WTC11 (cell line): ENCODE results near the gene PRKACG. TPM values are rescaled to one million over a fixed set of nuclear protein-coding genes. Genes with fewer than 3 reads are reported as not detected.
A peak's percentile ranks its signal among the peaks of the same experiment; 100 is the strongest.

ENCODE experiments used
- ATAC-seq: fragments of 200-7000 bp; cut with Tn5 transposase; 2 replicates; pipeline ENCODE4 v1.10.0; 2021; ENCODE audit warnings: mild to moderate bottlenecking, moderate library complexity
- CTCF ChIA-PET: fragments of 300-600 bp; sonication (Branson Sonifier 250); formaldehyde crosslinking; loops from one replicate; lab custom pipeline; 2021; ENCODE audit warnings: antibody characterized with exemption; lab: Charles Lee
- POLR2A ChIA-PET: fragments of 350-600 bp; sonication (Branson Sonifier 250); formaldehyde crosslinking; loops from one replicate; lab custom pipeline; 2021; ENCODE audit warnings: antibody characterized with exemption; lab: Charles Lee
- DNase-seq: peaks from one replicate; pipeline ENCODE4 v3.0.0; 2021; ENCODE audit warnings: low spot score
- H3K27ac Mint-ChIP-seq: 2 replicates; pipeline ENCODE4 v1.8.0; 2021; ENCODE audit warnings: mixed read lengths
- H3K27me3 Mint-ChIP-seq: 2 replicates; pipeline ENCODE4 v1.8.0; 2021; ENCODE audit warnings: low read depth, mild to moderate bottlenecking, moderate library complexity, mixed read lengths
- H3K36me3 Mint-ChIP-seq: 2 replicates; pipeline ENCODE4 v1.8.0; 2021; ENCODE audit warnings: mixed read lengths
- H3K4me1 Mint-ChIP-seq: 2 replicates; pipeline ENCODE4 v1.8.0; 2022; ENCODE audit warnings: mixed read lengths
- H3K4me3 Mint-ChIP-seq: 2 replicates; pipeline ENCODE4 v1.8.0; 2021; ENCODE audit warnings: mild to moderate bottlenecking, moderate library complexity, mixed read lengths
- H3K9me3 Mint-ChIP-seq: 2 replicates; pipeline ENCODE4 v1.8.0; 2021; ENCODE audit warnings: mixed read lengths
- GRHL2 ChIP-seq: fragments of 250-450 bp; sonication (Bioruptor Pico); IDR thresholded peaks from 2 replicates; pipeline ENCODE4 v1.8.0; 2022; ENCODE audit warnings: mild to moderate bottlenecking, moderate library complexity; ENCODE audit not compliant: insufficient replicate concordance, severe bottlenecking
- GTF2I ChIP-seq: fragments of 250-450 bp; sonication (Bioruptor Pico); conservative IDR thresholded peaks from 2 replicates; pipeline ENCODE4 v1.4.0; 2021; ENCODE audit warnings: mild to moderate bottlenecking
- RORB ChIP-seq: fragments of 250-450 bp; sonication (Bioruptor Pico); IDR thresholded peaks from 2 replicates; pipeline ENCODE4 v1.9.0; 2021; ENCODE audit warnings: mild to moderate bottlenecking
- SMAD4 ChIP-seq: sonication (generic); formaldehyde crosslinking; IDR thresholded peaks from 2 replicates; pipeline ENCODE4 v1.8.0; 2022; ENCODE audit warnings: mild to moderate bottlenecking, missing genetic modification reagents
- ZNF121 ChIP-seq: sonication (generic); formaldehyde crosslinking; IDR thresholded peaks from 2 replicates; pipeline ENCODE4 v1.8.0; 2023; ENCODE audit warnings: missing genetic modification reagents
- ZNF317 ChIP-seq: sonication (generic); formaldehyde crosslinking; IDR thresholded peaks from 2 replicates; pipeline ENCODE4 v1.8.1; 2023; ENCODE audit warnings: low read depth, mild to moderate bottlenecking, moderate library complexity, missing genetic modification reagents, borderline replicate concordance
- total RNA-seq: library from RNA; stranded (reverse); gene quantifications from 3 replicates; pipeline ENCODE4 v1.2.3, GENCODE V29; 2021
- TF ChIP-seq, protein P1 (sequence below): fragments of 250-450 bp; sonication (Bioruptor Pico); conservative IDR thresholded peaks from 2 replicates; pipeline ENCODE4 v1.9.0; 2021; ENCODE audit warnings: mild to moderate bottlenecking
- TF ChIP-seq, protein P2 (sequence below): sonication (generic); formaldehyde crosslinking; IDR thresholded peaks from 2 replicates; pipeline ENCODE4 v1.8.1; 2023; ENCODE audit warnings: mild to moderate bottlenecking, missing genetic modification reagents
- TF ChIP-seq, protein P3 (sequence below): sonication (generic); formaldehyde crosslinking; IDR thresholded peaks from 2 replicates; pipeline ENCODE4 v1.8.0; 2022; ENCODE audit warnings: missing genetic modification reagents
- TF ChIP-seq, protein P4 (sequence below): sonication (generic); formaldehyde crosslinking; IDR thresholded peaks from 2 replicates; pipeline ENCODE4 v1.8.1; 2023; ENCODE audit warnings: mild to moderate bottlenecking, missing genetic modification reagents
- TF ChIP-seq, protein P5 (sequence below): sonication (generic); formaldehyde crosslinking; IDR thresholded peaks from 2 replicates; pipeline ENCODE4 v1.8.0; 2022; ENCODE audit warnings: mild to moderate bottlenecking, missing genetic modification reagents
- TF ChIP-seq, protein P6 (sequence below): sonication (generic); formaldehyde crosslinking; IDR thresholded peaks from 2 replicates; pipeline ENCODE4 v1.8.0; 2023; ENCODE audit warnings: missing genetic modification reagents
- TF ChIP-seq, protein P7 (sequence below): sonication (generic); formaldehyde crosslinking; IDR thresholded peaks from 2 replicates; pipeline ENCODE4 v1.8.0; 2022; ENCODE audit warnings: mild to moderate bottlenecking, missing genetic modification reagents
- TF ChIP-seq, protein P8 (sequence below): sonication (generic); formaldehyde crosslinking; conservative IDR thresholded peaks from 2 replicates; pipeline ENCODE4 v1.8.1; 2023; ENCODE audit warnings: mild to moderate bottlenecking, low read depth, missing genetic modification reagents, moderate library complexity

PRKACG gene
- total RNA-seq, 1 experiment from 2014 or later, result not detected

DNA sequence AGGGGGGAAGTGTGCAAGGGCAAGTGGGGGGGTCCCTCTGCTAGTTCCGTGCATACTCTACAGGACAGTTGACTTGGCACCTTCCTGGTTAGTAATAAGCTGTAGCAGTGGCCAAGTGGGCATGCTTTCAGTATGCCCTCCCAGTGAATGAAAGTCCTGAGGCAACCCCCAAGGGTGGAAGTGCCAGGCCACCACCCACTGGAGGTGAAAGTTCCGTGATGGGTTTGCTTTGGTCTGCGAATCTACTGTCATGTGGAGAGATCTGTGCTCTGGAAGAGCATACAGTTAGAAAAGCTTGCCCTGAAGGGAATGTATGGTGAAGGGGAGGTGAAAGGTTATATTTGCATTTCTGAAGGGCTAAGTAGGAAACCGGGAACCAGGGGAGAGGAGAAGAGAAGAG, 31.9 kb upstream of the PRKACG start (continued):
- TF ChIP-seq, protein P1, sequence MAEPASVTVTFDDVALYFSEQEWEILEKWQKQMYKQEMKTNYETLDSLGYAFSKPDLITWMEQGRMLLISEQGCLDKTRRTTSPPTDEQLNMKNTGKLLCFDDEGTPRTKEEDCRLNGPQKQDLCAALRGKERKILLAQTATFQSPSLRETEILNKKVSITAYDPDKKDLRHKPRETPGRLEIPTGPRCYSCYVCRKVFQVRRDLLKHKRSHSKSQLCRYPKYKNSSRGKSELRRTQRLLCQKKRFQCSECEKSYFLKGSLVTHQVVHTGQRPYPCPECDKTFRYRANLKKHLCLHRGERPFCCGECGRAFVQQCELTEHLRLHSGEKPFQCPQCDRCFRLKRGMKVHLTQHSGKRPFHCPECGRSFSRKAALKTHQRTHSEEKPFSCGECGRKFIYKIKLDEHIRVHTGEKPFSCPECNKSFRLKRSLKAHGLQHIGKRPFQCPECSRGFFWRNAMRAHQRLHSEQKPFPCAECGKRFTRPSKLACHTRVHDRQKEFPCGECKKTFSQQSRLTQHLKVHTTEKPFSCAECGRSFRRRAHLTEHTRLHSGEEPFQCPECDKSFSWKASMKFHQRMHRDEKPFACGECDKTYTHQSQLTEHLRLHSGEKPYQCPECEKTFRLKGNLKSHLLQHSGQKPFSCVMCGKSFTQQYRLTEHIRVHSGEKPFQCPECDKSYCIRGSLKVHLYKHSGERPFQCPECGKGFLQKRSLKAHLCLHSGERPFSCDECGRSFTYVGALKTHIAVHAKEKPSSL (CRISPR knock-in tag), result no peak
- no peak for TF ChIP-seq GRHL2 (CRISPR knock-in tag)
- no peak for TF ChIP-seq ZNF317 (CRISPR knock-in tag)
- TF ChIP-seq, protein P2, sequence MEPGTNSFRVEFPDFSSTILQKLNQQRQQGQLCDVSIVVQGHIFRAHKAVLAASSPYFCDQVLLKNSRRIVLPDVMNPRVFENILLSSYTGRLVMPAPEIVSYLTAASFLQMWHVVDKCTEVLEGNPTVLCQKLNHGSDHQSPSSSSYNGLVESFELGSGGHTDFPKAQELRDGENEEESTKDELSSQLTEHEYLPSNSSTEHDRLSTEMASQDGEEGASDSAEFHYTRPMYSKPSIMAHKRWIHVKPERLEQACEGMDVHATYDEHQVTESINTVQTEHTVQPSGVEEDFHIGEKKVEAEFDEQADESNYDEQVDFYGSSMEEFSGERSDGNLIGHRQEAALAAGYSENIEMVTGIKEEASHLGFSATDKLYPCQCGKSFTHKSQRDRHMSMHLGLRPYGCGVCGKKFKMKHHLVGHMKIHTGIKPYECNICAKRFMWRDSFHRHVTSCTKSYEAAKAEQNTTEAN (CRISPR knock-in tag), result no peak
- TF ChIP-seq, protein P3, sequence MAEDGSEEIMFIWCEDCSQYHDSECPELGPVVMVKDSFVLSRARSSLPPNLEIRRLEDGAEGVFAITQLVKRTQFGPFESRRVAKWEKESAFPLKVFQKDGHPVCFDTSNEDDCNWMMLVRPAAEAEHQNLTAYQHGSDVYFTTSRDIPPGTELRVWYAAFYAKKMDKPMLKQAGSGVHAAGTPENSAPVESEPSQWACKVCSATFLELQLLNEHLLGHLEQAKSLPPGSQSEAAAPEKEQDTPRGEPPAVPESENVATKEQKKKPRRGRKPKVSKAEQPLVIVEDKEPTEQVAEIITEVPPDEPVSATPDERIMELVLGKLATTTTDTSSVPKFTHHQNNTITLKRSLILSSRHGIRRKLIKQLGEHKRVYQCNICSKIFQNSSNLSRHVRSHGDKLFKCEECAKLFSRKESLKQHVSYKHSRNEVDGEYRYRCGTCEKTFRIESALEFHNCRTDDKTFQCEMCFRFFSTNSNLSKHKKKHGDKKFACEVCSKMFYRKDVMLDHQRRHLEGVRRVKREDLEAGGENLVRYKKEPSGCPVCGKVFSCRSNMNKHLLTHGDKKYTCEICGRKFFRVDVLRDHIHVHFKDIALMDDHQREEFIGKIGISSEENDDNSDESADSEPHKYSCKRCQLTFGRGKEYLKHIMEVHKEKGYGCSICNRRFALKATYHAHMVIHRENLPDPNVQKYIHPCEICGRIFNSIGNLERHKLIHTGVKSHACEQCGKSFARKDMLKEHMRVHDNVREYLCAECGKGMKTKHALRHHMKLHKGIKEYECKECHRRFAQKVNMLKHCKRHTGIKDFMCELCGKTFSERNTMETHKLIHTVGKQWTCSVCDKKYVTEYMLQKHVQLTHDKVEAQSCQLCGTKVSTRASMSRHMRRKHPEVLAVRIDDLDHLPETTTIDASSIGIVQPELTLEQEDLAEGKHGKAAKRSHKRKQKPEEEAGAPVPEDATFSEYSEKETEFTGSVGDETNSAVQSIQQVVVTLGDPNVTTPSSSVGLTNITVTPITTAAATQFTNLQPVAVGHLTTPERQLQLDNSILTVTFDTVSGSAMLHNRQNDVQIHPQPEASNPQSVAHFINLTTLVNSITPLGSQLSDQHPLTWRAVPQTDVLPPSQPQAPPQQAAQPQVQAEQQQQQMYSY (CRISPR knock-in tag), result no peak
- TF ChIP-seq, protein P4, sequence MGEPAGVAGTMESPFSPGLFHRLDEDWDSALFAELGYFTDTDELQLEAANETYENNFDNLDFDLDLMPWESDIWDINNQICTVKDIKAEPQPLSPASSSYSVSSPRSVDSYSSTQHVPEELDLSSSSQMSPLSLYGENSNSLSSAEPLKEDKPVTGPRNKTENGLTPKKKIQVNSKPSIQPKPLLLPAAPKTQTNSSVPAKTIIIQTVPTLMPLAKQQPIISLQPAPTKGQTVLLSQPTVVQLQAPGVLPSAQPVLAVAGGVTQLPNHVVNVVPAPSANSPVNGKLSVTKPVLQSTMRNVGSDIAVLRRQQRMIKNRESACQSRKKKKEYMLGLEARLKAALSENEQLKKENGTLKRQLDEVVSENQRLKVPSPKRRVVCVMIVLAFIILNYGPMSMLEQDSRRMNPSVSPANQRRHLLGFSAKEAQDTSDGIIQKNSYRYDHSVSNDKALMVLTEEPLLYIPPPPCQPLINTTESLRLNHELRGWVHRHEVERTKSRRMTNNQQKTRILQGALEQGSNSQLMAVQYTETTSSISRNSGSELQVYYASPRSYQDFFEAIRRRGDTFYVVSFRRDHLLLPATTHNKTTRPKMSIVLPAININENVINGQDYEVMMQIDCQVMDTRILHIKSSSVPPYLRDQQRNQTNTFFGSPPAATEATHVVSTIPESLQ, result no peak
- TF ChIP-seq SMAD4 (CRISPR knock-in tag), result no peak
- TF ChIP-seq, protein P5, sequence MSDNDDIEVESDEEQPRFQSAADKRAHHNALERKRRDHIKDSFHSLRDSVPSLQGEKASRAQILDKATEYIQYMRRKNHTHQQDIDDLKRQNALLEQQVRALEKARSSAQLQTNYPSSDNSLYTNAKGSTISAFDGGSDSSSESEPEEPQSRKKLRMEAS (CRISPR knock-in tag), result no peak
- TF ChIP-seq ZNF121 (CRISPR knock-in tag), result no peak
- no peak for TF ChIP-seq GTF2I (CRISPR knock-in tag)

DNA sequence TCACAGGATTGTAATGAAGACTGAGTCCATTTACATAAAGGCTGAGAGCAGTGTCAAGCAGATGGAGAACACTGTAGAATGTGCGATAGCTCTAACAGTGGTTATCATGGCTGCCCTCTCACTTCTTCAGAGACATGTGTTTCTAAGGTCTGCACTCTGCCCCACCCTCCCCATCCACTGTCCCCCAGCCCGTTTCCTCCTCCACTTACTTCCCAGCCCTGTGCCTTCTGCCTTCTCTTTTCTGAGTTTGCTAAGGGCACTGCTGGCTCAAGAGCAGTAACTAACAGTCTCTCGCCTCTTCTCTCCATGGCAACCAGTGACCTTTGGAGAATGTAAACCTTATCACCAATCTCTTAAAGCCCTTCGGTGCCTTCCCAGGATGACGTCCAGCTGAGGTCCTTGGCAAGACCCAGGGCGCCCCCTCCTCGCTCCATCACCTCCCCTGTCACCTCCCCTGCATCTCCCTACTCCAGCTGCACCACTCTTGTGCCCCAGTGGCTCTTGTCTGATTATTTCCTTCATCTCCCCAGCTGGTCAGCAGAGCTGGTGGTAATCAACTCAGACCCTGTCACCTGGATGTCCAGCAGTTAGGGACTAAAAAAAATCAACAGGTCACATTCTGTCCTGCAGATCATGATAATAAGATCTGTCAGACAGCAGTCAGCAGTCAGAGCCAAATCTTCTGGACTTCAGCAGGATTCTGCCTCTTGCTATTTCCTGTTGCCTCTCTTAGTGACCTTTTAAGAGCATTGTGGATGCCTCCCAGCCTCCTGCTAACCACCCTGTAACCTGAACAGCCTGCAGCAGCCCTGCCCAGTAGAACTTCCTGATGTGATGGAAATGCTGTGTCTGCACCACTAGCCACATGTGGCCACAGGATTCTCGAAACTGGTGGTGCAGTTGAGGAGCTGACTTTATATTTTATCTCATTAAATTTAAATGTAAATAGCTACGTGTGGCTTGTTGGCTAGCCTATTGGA, 30.6 kb upstream of the PRKACG start:
- Mint-ChIP-seq H3K4me1 (peaks cover 44% of the 10 kb centered on the region), H3K27me3 (no peaks in the 10 kb centered on the region), H3K4me3 (no peak overlapping the region), H3K27ac (peak overlapping the region; percentile 36), H3K36me3 (peaks cover 33% of the 10 kb centered on the region), H3K9me3 (no peaks in the 10 kb centered on the region)
- ATAC-seq (peak; percentile 81), DNase-seq (no peak)
- ChIA-PET POLR2A (no interaction called here), CTCF (interaction anchor here (0.6 to 2.5 kb wide), 4 partner anchors 9 to 359 kb away, joined by 3 to 7 read pairs (median 4); partner anchors contain the start of gene FXN)
- TF ChIP-seq, protein P2 (CRISPR knock-in tag), result no peak
- no peak for TF ChIP-seq RORB (CRISPR knock-in tag)
- TF ChIP-seq, protein P6, sequence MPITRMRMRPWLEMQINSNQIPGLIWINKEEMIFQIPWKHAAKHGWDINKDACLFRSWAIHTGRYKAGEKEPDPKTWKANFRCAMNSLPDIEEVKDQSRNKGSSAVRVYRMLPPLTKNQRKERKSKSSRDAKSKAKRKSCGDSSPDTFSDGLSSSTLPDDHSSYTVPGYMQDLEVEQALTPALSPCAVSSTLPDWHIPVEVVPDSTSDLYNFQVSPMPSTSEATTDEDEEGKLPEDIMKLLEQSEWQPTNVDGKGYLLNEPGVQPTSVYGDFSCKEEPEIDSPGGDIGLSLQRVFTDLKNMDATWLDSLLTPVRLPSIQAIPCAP (CRISPR knock-in tag), result no peak
- TF ChIP-seq, protein P7, sequence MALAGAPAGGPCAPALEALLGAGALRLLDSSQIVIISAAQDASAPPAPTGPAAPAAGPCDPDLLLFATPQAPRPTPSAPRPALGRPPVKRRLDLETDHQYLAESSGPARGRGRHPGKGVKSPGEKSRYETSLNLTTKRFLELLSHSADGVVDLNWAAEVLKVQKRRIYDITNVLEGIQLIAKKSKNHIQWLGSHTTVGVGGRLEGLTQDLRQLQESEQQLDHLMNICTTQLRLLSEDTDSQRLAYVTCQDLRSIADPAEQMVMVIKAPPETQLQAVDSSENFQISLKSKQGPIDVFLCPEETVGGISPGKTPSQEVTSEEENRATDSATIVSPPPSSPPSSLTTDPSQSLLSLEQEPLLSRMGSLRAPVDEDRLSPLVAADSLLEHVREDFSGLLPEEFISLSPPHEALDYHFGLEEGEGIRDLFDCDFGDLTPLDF (CRISPR knock-in tag), result no peak
- TF ChIP-seq, protein P8, sequence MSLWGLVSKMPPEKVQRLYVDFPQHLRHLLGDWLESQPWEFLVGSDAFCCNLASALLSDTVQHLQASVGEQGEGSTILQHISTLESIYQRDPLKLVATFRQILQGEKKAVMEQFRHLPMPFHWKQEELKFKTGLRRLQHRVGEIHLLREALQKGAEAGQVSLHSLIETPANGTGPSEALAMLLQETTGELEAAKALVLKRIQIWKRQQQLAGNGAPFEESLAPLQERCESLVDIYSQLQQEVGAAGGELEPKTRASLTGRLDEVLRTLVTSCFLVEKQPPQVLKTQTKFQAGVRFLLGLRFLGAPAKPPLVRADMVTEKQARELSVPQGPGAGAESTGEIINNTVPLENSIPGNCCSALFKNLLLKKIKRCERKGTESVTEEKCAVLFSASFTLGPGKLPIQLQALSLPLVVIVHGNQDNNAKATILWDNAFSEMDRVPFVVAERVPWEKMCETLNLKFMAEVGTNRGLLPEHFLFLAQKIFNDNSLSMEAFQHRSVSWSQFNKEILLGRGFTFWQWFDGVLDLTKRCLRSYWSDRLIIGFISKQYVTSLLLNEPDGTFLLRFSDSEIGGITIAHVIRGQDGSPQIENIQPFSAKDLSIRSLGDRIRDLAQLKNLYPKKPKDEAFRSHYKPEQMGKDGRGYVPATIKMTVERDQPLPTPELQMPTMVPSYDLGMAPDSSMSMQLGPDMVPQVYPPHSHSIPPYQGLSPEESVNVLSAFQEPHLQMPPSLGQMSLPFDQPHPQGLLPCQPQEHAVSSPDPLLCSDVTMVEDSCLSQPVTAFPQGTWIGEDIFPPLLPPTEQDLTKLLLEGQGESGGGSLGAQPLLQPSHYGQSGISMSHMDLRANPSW (CRISPR knock-in tag), result no peak
